Activated T-cell treated with anti-CD3 and anti-CD28 coated beads for 24 hours (primary cell): ENCODE measurements around the gene UHRF1.
"Not testable (repeated sequence)": the region's sequence is repeated elsewhere in the genome, so short reads cannot be mapped to it uniquely, and the experiment has no call there.

Source experiments
- DNase-seq: peaks from one replicate; pipeline ENCODE4 v3.0.0-alpha.2; 2020; ENCODE audit warnings: low read depth

Gene UHRF1

DNA sequence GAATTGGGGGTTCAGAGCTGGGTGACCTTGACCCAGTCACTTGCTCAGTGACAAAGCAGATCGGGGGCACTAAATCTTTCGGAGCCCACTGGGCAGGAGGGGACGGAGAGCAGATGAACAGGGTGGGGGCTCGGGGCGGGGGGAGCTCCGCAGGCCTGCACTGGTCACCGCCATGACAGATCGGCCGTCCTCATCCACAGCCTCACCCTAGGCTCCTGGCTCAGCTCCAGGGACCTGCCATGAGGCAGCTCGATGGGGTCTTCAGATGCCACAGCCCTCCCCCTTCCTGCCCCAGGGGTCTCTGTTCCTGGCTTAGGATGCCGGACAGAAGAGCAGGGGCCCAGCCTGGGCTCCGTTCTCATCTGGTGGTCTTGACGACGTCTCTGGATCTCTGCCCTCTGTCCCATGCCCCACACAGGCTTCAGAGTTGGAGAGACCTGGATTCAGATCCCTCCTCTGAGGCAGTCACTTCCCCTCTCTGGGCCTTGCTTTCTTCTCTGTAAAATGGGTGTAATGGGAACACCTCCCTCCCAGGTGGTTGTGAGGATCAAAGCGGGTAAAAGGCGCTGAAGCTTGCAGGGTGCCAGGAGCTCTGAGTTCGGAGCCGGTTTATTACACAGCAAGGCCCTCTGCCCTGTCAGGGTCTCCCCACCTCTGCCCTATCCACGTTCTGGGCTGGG, 62.7 kb downstream of the UHRF1 start:
- DNase-seq: no peak

GRCh38 chr19:4972509-4973230, 63.4 kb downstream of the UHRF1 start:
- DNase-seq: no peak

GRCh38 chr19:4974880-4975469, 65.7 kb downstream of the UHRF1 start:
- DNase-seq: no peak

DNA sequence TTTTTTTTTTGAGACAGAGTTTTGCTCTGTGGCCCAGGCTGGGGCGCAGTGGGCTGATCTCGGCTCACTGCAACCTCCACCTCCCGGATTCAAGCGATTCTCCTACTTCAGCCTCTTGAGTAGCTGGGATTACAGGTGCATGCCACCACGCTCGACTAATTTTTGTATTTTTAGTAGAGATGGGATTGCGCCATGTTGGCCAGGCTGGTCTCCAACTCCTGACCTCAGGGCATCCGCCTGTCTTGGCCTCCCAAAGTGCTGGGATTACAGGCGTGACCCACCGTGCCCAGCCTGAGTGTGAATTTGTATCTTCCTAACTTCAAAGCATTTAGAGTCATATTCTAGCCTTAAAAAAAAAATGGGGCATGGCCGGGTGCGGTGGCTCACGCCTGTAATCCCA, 66.3 kb downstream of the UHRF1 start:
- DNase-seq: not testable (repeated sequence)

DNA sequence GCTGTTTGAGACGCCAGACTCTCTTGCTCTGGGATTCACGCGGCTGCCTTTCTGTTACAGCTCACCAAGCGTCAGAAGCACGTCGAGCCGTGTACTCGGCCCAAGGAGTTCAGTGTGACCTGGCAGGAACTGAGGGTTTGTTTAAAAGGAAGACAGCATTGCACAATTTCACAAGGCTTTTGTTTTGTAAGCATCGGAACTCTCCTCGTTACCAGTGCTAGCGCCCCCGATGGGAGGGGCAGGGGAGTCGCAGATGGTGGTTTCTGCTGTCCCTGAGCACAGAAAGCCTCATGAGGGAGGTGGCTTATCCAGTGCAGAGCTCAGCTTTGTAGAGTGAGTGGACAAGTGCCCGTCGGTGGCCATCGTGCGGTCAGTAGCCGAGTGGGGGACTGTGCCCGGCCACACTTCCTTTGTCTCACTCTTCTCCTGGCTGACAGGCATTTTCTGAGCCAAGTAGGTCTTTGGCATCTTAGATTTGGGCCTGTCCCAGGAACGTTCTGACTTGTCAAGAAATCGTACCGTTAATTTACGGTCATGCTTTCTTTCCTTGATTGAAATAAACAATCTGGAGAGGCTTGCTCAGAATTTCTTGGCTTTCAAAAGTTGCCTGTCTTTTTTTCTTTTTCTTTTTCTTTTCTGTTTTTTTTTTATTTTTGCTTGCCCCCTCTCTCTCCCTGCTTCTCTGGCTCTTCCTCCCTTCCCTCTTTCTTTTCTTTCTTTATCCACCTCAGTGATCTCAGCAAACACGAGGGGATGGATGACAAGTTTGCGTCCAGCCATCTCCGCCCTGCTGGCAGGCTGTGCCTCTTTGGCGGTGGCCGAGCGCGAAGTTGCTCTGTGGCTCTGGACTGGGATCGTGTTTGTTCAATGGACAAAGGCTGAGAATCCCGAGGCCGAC, 67.3 kb downstream of the UHRF1 start:
- DNase-seq: no peak

DNA sequence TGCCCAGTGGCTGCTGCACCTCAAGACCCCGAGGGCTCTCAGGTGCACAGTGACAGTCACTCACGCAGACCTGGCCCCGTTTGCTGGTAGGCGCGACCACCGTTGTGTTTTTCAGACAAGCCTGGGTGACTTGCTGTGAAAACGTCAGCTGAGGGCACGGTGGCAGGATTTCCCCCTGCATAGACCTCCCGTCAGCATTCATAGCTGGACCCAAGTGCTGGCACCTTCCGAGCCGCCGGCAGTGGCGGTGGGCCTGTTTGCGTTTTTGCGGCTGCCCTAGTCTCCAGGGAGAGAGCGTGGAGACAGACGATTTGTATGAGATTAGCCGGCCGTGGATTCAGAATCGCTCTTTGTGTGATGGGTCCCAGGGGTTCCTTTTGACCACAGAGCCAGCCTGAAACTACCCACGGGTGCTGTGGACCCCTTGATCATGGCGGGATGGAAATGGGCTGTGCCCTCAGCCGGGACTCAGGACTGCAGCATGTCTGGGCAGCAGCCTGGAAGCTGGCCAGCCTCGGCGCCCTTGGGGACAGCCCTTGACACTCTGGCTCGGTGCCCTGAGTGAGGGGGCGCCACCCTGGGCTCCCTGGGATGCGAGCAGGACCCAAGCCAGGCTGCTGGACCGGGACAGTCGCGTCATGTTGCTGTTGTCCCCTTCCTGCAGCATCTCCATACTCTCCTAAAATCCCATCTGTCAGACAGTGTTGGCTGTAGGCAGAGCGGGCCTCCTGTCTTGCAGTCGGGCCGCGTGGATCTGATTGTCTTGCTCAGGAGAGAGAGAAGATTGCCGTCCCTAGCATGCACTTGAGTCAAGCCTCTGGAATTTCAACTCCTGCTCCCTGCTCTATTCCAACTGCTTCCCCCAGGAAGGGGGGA, 68.2 kb downstream of the UHRF1 start:
- DNase-seq: no peak

DNA sequence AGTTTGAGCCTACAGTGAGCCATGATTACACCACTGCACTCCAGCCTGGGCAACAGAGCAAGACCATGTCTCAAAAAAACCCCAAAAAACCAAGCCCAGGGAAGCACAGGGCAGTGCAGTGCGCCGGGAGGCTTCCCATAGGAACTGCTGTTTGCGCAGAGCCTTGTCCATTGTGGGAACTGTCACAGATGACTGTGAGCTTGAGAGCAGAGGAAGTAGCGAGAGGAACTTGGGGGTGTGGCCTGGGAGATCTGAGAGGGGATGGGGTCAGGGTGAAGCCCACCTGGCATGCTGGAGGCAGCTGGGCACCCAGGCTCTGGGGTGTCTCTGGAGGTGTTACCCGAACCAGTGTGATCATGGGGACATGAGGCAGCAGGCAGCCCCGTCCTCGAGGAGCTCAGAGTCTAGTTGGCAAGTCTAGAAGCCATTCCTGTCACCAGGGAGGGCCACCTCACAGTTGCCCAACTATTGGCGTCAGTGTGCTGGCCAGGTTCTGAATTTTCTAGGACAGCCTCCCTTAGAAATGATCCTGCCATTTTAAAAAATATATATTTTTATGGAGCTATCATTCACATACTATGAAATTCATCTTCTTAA, 70.0 kb downstream of the UHRF1 start:
- DNase-seq: no peak

DNA sequence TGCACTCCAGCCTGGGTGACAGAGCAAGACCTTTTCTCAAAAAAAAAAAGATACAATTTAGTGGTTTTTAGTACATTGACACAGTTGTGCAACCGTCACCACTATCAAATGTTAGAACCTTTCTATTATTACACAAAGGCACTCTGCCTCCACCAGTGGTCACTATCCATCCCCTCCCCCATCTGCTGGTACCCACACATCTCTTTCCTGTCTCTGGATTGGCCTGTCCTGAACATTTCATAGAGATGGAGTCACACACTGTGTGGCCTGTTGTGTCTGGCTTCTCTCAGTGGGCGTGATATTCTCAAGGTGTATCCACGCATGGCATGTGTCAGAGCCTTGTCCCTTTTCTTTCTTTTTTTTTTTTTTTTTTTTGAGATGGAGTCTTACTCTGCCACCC, 70.8 kb downstream of the UHRF1 start:
- DNase-seq: no peak

GRCh38 chr19:4980838-4981680, 71.8 kb downstream of the UHRF1 start:
- DNase-seq: no peak

DNA sequence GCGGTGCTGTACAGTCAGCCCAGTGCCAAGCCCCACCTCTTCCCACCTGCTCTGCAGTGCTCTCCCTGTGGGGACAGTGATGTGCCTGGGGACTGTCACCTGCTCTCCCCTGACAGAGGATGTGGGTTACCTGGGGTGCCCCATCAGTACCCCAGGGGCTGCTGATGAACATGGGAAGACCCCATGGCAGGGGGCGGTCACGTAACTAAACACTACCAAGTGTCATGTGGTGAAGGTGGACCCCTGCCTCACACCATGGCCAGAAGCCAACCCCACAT, 72.3 kb downstream of the UHRF1 start:
- no peak for DNase-seq

GRCh38 chr19:4983346-4984105, 74.2 kb downstream of the UHRF1 start:
- DNase-seq: no peak

GRCh38 chr19:4984106-4984380, 74.7 kb downstream of the UHRF1 start:
- DNase-seq: no peak

DNA sequence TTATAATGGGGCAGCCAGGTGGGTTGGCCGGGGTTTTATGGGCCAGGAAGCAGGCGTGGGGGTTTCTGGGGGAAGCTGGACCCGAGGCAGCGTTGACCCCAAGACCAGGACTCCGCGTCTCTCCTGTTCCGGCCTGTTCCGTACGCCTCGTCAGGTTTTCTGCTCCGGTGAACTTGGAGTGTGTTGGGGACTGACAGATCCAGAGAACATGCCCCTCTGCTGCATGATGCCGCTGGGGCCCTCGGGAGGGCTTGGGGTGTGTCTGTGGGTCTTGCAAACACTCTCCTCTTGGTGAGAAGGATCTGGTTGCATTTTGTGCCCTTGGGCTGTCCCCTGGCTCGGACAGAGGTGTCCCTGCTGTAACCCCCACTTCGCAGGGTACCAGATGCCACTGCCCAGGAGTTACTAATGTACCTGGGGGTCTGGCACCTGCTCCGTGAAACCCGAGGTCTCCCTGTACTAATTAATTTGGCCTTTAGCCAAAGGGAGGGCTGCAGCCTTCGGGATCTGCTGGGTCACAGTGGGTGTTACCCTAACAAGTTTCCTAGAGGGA, 75.2 kb downstream of the UHRF1 start:
- DNase-seq: no peak

- DNase-seq: no peak
These were observed 76.3 kb downstream of the UHRF1 start for GRCh38 chr19:4985551-4985991.

DNA sequence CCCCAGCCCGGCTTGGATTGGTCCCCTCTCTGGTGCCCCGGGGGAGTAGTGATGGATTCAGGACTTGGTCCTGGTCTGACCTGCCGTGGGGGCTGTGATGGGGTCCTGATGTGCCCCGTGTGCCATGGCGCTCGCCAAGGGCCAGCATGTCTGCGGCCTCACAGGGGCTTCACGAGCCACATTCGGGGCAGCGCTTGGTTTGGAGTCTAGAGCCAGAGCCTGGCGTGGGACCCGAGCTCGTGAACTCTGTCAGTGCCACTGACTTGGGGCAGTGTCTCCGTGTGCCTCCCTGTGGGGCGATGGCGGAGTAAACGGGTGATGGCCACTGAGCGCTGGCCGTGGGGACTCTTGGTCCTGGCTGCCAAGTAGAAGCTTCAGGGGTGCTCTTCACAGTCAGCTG, 76.8 kb downstream of the UHRF1 start:
- DNase-seq: no peak

GRCh38 chr19:4986471-4986891, 77.2 kb downstream of the UHRF1 start:
- no peak for DNase-seq

DNA sequence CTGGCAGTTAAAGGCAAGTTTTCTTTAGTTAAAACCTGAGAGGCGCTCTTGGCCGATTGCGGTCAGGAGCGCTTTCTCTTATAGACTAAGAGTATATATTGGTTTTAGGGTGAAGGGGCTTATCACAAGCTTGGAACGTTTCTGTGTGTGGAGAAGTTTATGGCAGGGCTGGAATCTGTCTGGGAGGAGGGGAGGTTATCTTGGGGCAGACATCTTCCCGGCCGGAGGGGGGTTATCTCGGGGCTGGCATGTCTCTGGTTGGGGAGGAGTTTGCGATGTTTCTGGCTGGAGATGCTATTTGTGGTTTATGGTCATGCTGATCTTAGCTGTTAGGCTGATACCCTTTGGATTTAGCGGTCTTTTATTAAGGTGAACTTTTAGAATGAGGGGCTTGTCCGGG, 78.0 kb downstream of the UHRF1 start:
- no peak for DNase-seq

DNA sequence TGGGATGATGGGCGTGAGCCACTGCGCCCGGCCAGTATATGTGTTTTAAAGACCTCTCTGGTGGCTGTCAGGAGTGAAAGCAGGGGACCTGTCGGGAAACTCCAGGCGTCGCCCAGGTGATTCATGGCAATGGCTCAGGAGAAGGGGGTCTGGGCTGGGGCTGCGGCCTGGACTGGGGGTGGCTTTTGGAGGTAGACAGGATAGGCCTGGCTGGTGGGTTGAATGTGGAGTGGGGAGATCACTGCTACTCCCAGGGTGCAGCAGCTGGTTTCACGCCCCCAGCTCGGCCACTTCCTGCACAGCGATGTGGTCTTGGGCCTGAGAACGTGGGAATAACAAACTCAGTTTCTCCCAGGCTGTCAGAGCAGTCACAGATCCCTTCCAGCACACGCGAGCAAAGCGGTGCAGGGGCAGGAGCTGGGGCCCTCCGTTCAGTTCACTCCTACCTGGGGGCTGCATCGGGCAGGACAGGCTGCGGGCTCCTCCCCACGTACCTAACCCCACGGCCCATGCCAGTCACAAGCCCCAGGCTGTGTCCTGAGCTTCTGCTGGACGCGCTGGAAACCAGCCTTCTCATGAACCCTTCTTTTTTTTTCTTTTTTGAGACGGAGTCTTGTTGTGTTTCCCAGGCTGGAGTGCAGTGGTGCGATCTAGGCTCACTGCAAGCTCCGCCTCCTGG, 78.5 kb downstream of the UHRF1 start:
- no peak for DNase-seq

DNA sequence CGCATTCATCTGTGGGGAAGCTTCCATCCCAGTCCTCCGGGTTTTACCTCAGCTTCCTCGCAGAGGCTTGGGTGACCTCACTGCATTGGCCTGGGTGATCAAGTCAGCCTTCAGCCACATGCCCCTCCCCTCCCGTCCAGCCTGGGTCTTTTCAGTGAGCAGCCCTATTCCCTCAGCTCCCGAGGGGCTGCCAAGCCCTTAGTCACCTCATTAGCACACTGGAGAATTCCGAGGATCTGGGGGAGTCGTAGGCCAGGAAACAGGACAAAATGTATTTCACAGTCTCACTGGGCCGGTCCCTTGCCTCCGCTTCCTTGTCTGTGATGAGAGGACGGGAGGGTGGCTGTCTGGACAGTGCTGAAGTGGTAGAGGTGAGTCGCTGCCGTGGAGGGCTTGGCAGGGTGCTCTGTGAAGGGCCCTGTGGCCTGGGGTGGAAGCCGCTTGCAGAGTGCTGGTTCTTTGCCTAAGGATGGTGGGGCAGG, 79.5 kb downstream of the UHRF1 start:
- DNase-seq: no peak
